HepG2 (cell line): ENCODE data around the gene KSR1. TPM values are rescaled to one million over a fixed set of nuclear protein-coding genes. Genes with fewer than 3 reads are reported as not detected.

Experiments used
- ATAC-seq: fragments of 200-7000 bp; cut with Tn5 transposase; 3 replicates; pipeline ENCODE4 v1.9.1; 2020; ENCODE audit warnings: mild to moderate bottlenecking, moderate library complexity
- BruUV-seq: library from RNA; stranded (reverse); fragments of 400-500 nt; replicated peaks from 2 replicates; lab custom pipeline; 2021; lab: Mats Ljungman, UMichigan
- CTCF ChIA-PET: fragments of 300-600 bp; formaldehyde crosslinking; extraction: SDS; loops from one replicate; lab custom pipeline; 2021; ENCODE audit warnings: low total read pairs, inconsistent platforms, low intra/inter-chr PET ratio; lab: Yijun Ruan, JAX
- POLR2A ChIA-PET: fragments of 350-600 bp; sonication (Branson Sonifier 250); formaldehyde crosslinking; loops from one replicate; lab custom pipeline; 2020; ENCODE audit warnings: antibody characterized with exemption, inconsistent platforms; lab: Yijun Ruan, JAX
- DNase-seq: peaks from one replicate; pipeline ENCODE4 v3.0.0-alpha.2; 2015; ENCODE audit warnings: low spot score
- FAIRE-seq: peaks from 3 replicates; lab custom pipeline; 2011; peaks lifted over from hg19 to GRCh38; lab: Jason Lieb, UNC
- H2AFZ ChIP-seq: one replicate; pipeline ENCODE4 v1.6.1; 2011; ENCODE audit warnings: low read length, inconsistent platforms
- H3K27ac ChIP-seq: fragments of 300-600 bp; 3 replicates; pipeline ENCODE4 v1.8.0; 2011; ENCODE audit warnings: mixed run types, mild to moderate bottlenecking, mixed read lengths, low read length, inconsistent platforms; ENCODE audit not compliant: insufficient read depth; ENCODE audit errors: extremely low read length
- H3K27me3 ChIP-seq, 2 experiments: fragments of 200-600 bp in 1 of 2; 2 replicates in 1 of 2; 3 replicates in 1 of 2; pipeline versions ENCODE4 v1.6.0 to v1.8.0; 2011; ENCODE audit warnings: low read length in 2 of 2, mild to moderate bottlenecking in 2 of 2, moderate library complexity in 2 of 2, inconsistent platforms in 1 of 2; ENCODE audit not compliant: insufficient read depth in 2 of 2, control insufficient read depth in 1 of 2
- H3K36me3 ChIP-seq, 2 experiments: fragments of 200-600 bp in 1 of 2; replicated peaks in 1 of 2; 2 replicates in 1 of 2; 3 replicates in 1 of 2; pipeline versions ENCODE4 v1.5.1 to v1.8.0; 2011; ENCODE audit warnings: low read length in 2 of 2, inconsistent platforms in 1 of 2; ENCODE audit not compliant: insufficient read depth in 2 of 2, control insufficient read depth in 1 of 2
- H3K4me1 ChIP-seq: 2 replicates; pipeline ENCODE4 v1.5.1; 2012; ENCODE audit warnings: low read length, inconsistent platforms; ENCODE audit not compliant: insufficient read depth
- H3K4me2 ChIP-seq: 2 replicates; pipeline ENCODE4 v1.6.0; 2011; ENCODE audit warnings: low read depth, low read length, inconsistent platforms
- H3K4me3 ChIP-seq, 3 experiments: fragments of 200-600 bp in 1 of 3; sonication (generic), shearing (Covaris generic) in 1 of 3; replicated peaks in 1 of 3; 2 replicates each; pipeline ENCODE4 v1.5.1; 2011 to 2016; ENCODE audit warnings: low read length in 3 of 3, inconsistent platforms in 2 of 3, low read depth in 2 of 3, mild to moderate bottlenecking in 2 of 3, control low read depth in 1 of 3, mixed read lengths in 1 of 3; ENCODE audit not compliant: insufficient read depth in 1 of 3
- H3K79me2 ChIP-seq: one replicate; pipeline ENCODE4 v1.6.1; 2011; ENCODE audit warnings: low read length, inconsistent platforms; ENCODE audit not compliant: insufficient read depth
- H3K9ac ChIP-seq: 2 replicates; pipeline ENCODE4 v1.6.0; 2011; ENCODE audit warnings: mild to moderate bottlenecking, low read depth, low read length, inconsistent platforms; ENCODE audit not compliant: insufficient read depth
- H3K9me3 ChIP-seq: 2 replicates; pipeline ENCODE4 v1.5.1; 2012; ENCODE audit warnings: mild to moderate bottlenecking, low read length
- H4K20me1 ChIP-seq: 2 replicates; pipeline ENCODE4 v1.6.0; 2011; ENCODE audit warnings: inconsistent platforms, mild to moderate bottlenecking, low read length, moderate library complexity; ENCODE audit not compliant: insufficient read depth
- HIVEP1 ChIP-seq: sonication (generic); formaldehyde crosslinking; IDR thresholded peaks from 2 replicates; pipeline ENCODE4 v1.4.0; 2020; ENCODE audit warnings: mild to moderate bottlenecking, missing genetic modification reagents
- TEAD2 ChIP-seq: sonication (generic); formaldehyde crosslinking; IDR thresholded peaks from 2 replicates; pipeline ENCODE4 v1.9.0; 2021; ENCODE audit warnings: missing genetic modification reagents
- ZNF234 ChIP-seq: sonication (generic); formaldehyde crosslinking; conservative IDR thresholded peaks from 2 replicates; pipeline ENCODE4 v1.5.1; 2020; ENCODE audit warnings: mild to moderate bottlenecking, missing genetic modification reagents
- WGBS: methylation state at CpG from one replicate; pipeline ENCODE4 v1.1.6; 2017; ENCODE audit warnings: low lambda C conversion rate; 5-methylcytosine and 5-hydroxymethylcytosine counted together
- in situ Hi-C: cut with HindIII; loops from 2 replicates; pipeline ENCODE4 v1.10.0; 2017; ENCODE audit warnings: low pct_unique_long_range_greater_than_20kb; ENCODE audit not compliant: extremely low pct_ligation_motif_present
- intact Hi-C: fragments of 100-400 bp; cut with micrococcal nuclease; formaldehyde crosslinking; loops from one replicate; pipeline ENCODE4 v1.10.0; 2022; ENCODE audit not compliant: unreplicated experiment
- polyA plus RNA-seq, 8 experiments: library from polyadenylated mRNA; depleted of rRNA in 3 of 8; stranded (reverse) in 7 of 8; unstranded in 1 of 8; fragments of >200 nt; fragmentation: Illumina TruSeq in 4 of 8; extraction: Trizol in 4 of 8; gene quantifications; 2 replicates each; pipeline versions ENCODE4 v1.2.1 to v1.2.3, GENCODE V29; 2011 to 2016; ENCODE audit warnings: low read depth in 4 of 8, missing spikeins in 1 of 8, mixed read lengths in 1 of 8; ENCODE audit not compliant: insufficient read depth in 1 of 8
- total RNA-seq, 5 experiments: library from RNA; depleted of rRNA; stranded (reverse); fragments of >200 nt; fragmentation: Illumina TruSeq; extraction: Trizol; gene quantifications; 2 replicates each; pipeline ENCODE4 v1.2.3, GENCODE V29; 2016; ENCODE audit warnings: low read depth in 1 of 5
- TF ChIP-seq, protein P1 (sequence below), 2 experiments: sonication (generic) in 1 of 2; formaldehyde crosslinking in 1 of 2; IDR thresholded peaks; 2 replicates each; pipeline versions ENCODE4 v1.6.1 to v1.9.0; 2014 to 2022; ENCODE audit warnings: antibody characterized with exemption in 1 of 2, borderline replicate concordance in 1 of 2, inconsistent platforms in 1 of 2, low read depth in 1 of 2, missing genetic modification reagents in 1 of 2
- TF ChIP-seq, protein P2 (sequence below): sonication (generic); formaldehyde crosslinking; IDR thresholded peaks from 2 replicates; pipeline ENCODE4 v1.8.0; 2022; ENCODE audit warnings: missing genetic modification reagents, low read depth, mild to moderate bottlenecking, borderline replicate concordance

KSR1 gene
- total and polyA plus RNA-seq, 2 of the 13 experiments (the other 11 are each of a cell fraction or from before 2014, with no cell fraction given): 10.1 to 16.6 TPM

DNA sequence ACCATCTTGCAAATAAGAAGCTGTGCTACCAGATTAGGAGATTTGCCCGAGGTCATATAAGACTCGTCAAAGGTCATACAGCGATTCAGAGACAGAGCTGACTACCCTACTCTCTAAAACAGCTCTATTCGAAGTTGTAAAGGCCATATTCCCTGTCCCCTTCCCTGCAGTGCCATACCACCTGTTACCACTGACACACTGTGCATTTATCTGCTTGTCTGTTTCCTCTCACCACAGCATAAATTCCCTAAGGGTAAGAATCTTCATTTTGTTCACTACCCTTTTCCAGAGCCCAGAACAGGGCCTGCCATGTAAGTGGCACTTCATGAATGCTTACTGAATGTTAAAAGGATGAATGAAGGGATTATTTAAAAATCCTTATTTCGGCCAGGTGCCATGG is 3.4 kb upstream of the KSR1 start:
- no peak overlapping the region for H2AFZ ChIP-seq
- H3K27me3 ChIP-seq: peaks cover 2 to 36% of the 10 kb centered on the region in 2 experiments; a peak in 3 of 5 replicates
- H3K27ac ChIP-seq: no peak overlapping the region
- ATAC-seq (no peak), FAIRE-seq (no peak), DNase-seq (no peak)
- no TSS peak for BruUV-seq
- no peak overlapping the region for H3K4me3 ChIP-seq
- CTCF ChIA-PET: no interaction called here
- intact Hi-C loops (no loop called here), in situ Hi-C loops (loop anchor here (10.0 kb wide), 1 partner anchor 218 kb away; no protein-coding TSS in a partner anchor)
- no peaks in the 10 kb centered on the region for H3K36me3 ChIP-seq
- peaks cover 8% of the 10 kb centered on the region for H3K79me2 ChIP-seq
- H4K20me1 ChIP-seq: no peaks in the 10 kb centered on the region
- 18% methylated on average over 5 of the region's 5 CpGs for WGBS
- no peak overlapping the region for H3K9ac ChIP-seq
- no peaks in the 10 kb centered on the region for H3K9me3 ChIP-seq
- H3K4me2 ChIP-seq: no peak overlapping the region
- POLR2A ChIA-PET: no interaction called here
- no peak for TF ChIP-seq HIVEP1 (CRISPR knock-in tag)
- no peak for TF ChIP-seq ZNF234
- H3K4me1 ChIP-seq: peaks cover 11% of the 10 kb centered on the region

DNA sequence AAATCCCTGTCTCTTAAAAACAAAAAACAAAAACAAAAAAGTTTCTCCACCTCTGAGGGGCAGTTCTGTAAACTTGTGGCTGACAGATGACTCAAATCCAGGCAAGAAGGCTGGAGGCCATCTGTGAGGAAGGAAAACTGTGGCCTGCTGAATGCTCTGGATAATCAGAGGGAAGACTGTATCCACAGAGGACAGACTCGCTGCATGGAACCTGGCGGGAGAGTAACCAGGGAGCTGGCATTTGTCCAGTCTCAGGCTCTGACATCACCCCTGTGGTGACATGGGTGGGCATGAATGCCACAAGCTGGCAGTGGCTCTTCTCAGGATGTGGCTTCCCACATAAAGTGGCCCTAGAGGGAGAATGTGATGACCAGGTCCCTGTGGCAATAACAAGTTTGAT is 2.8 kb upstream of the KSR1 start:
- Histone ChIP-seq H3K4me2 (no peak overlapping the region), H3K27ac (no peak overlapping the region), H3K36me3 (no peaks in the 10 kb centered on the region), H4K20me1 (no peaks in the 10 kb centered on the region), H3K9ac (no peak overlapping the region), H3K4me1 (peaks cover 14% of the 10 kb centered on the region), H2AFZ (no peak overlapping the region), H3K4me3 (no peak overlapping the region), H3K9me3 (no peaks in the 10 kb centered on the region), H3K27me3 (peaks cover 2 to 33% of the 10 kb centered on the region in 2 experiments; a peak in 3 of 5 replicates), H3K79me2 (peaks cover 11% of the 10 kb centered on the region)
- ATAC-seq (no peak), DNase-seq (no peak), FAIRE-seq (no peak)
- ChIA-PET POLR2A (no interaction called here), CTCF (no interaction called here)
- no TSS peak for BruUV-seq
- no peak for TF ChIP-seq TEAD2
- TF ChIP-seq, protein P1, sequence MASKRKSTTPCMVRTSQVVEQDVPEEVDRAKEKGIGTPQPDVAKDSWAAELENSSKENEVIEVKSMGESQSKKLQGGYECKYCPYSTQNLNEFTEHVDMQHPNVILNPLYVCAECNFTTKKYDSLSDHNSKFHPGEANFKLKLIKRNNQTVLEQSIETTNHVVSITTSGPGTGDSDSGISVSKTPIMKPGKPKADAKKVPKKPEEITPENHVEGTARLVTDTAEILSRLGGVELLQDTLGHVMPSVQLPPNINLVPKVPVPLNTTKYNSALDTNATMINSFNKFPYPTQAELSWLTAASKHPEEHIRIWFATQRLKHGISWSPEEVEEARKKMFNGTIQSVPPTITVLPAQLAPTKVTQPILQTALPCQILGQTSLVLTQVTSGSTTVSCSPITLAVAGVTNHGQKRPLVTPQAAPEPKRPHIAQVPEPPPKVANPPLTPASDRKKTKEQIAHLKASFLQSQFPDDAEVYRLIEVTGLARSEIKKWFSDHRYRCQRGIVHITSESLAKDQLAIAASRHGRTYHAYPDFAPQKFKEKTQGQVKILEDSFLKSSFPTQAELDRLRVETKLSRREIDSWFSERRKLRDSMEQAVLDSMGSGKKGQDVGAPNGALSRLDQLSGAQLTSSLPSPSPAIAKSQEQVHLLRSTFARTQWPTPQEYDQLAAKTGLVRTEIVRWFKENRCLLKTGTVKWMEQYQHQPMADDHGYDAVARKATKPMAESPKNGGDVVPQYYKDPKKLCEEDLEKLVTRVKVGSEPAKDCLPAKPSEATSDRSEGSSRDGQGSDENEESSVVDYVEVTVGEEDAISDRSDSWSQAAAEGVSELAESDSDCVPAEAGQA (IDR thresholded peaks at IDR 0.05; ENCODE audit: low read depth): no peak
- TF ChIP-seq, protein P1 (CRISPR knock-in tag; IDR thresholded peaks at IDR 0.05; ENCODE audit: borderline replicate concordance): no peak
- TF ChIP-seq, protein P2, sequence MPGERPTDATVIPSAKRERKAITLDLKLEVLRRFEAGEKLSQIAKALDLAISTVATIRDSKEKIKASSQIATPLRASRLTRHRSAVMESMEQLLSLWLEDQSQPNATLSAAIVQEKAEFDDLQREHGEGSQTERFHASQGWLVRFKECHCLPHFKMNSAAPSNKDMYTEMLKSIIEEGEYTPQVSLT (CRISPR knock-in tag): no peak
- intact Hi-C loops: no loop called here
- in situ Hi-C loops: loop anchor here (10.0 kb wide), 1 partner anchor 219 kb away; no protein-coding TSS in a partner anchor
- 25% methylated on average over 2 of the region's 2 CpGs for WGBS
